ENCODE measurements around the gene BCL7A.
"Not testable (repeated sequence)": the region's sequence is repeated elsewhere in the genome, so short reads cannot be mapped to it uniquely, and the experiment has no call there.

The BCL7A gene

DNA sequence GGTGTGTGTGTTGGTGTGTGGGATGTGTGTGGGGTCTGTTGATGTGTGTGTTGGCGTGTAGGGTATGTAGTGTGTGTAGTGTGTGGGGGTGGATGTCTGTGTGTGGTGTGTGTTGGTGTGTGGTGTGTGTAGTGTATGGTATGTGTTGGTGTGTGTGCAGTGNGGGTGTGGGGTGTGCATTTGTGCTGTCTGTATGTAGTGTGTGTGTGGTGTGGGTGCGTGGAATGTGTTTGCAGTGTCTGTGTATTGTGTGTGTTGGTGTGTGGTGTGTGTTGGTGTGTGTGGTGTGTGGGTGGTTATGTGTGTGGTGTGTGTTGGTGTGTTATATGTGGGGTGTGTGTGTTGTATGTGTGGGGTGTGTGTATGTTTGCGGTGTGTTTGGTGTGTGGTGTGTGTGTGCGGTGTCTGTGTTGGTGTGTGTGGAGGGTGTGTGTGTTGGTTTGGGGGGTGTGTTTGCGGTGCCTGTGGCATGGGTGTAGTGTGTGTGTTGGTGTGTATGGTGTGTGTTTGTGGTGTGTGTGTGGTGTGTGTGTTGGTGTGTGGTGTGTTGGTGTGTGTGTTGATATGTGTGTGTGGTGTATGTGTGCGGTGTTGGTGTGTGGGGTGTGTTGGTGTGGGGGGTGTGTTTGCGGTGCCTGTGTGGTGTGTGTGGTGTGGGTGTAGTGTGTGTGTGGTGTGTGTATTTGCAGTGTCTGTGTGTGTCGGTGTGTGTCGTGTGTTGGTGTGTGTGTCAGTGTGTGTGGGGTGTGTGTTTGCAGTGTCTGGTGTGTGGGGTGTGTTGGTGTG lies 71.6 kb downstream of the BCL7A start:
- DNase-seq (ENCODE audit: low read depth, low spot score), result no peak

DNA sequence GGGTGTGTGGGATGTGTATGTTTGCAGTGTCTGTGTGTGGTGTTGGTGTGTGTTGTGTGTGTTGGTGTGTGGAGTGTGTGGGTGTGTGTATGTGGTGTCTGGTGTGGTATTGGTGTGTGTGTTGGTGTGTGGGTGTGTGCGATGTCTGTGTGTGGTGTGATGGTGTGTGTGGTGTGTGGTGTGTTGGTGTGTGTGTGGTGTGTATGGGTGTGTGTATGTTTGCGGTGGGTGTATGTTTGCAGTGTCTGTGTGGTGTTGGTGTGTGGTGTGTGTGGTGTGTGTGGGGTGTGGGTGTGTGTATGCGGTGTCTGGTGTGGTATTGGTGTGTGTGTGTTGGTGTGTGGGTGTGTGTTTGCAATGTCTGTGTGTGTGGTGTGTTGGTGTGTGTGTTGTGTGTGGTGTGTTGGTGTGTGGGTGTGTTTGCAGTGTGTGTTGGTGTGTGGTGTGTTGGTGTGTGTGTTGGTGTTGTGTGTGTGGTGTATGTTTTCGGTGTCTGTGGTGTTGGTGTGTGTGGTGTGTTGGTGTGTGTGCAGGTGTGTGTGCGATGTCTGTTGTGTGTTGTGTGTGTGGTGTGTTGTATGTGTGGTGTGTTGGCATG lies 72.6 kb downstream of the BCL7A start:
- no peak for DNase-seq (ENCODE audit: low read depth, low spot score)

DNA sequence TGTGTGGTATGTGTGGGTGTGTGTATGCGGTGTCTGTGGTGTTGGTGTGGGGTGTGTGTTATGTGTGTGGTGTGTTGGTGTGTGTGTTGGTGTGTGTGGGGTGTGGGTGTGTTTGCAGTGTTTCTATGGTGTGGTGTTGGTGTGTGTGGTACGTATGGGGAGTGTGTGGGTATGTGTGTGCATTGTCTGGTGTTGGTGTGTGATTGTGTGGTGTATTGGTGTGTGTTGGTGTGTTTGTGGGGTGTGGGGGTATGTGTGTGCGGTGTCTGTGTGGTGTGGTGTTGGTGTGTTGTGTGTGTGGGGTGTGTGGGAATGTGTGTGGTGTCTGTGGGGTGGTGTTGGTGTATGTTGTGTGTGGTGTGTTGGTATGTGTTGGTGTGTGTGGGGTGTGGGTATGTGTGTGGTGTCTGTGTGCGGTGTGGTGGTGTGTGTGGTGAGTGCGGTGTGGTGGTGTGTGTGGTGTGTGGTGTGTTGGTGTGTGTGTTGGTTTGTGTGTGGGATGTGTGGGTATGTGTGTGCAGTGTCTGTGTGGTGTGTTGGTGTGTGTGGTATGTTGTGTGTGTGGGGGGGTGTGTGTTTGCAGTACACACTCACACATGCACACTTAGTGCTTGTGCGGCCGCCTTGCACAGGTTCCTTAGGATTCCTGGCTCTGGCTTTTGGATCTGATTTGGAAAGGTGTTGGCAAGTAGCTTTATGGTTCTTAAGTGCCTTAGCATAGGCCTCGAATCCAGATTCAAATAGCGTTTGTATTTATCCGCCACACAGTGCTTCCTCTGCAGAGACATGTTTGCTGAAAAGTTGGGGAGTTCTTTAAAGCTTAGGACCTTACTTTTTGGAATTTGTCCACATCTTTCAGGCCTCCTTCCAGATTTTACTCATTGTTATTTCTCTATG lies 73.3 kb downstream of the BCL7A start:
- no peak for DNase-seq (ENCODE audit: low read depth, low spot score)

DNA sequence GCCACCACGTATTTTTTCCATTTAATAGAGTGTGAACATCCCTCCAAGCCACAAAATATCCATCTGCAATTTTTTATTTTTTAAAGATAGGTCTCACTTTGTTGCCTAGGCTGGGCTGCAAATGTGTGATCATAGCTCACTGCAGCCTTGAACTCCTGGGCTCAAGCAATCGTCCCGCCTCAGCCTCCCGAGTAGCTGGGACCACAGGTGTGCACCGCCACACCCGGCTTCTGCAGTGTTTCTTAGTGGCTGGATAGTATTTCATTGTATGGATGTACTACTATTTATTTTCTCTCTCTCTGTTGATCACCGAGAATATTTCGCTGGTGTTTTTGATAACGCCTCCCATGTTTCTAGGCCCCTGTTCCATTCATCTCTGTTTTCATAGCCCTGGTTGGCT lies 74.3 kb downstream of the BCL7A start:
- no peak for DNase-seq (ENCODE audit: low read depth, low spot score)

DNA sequence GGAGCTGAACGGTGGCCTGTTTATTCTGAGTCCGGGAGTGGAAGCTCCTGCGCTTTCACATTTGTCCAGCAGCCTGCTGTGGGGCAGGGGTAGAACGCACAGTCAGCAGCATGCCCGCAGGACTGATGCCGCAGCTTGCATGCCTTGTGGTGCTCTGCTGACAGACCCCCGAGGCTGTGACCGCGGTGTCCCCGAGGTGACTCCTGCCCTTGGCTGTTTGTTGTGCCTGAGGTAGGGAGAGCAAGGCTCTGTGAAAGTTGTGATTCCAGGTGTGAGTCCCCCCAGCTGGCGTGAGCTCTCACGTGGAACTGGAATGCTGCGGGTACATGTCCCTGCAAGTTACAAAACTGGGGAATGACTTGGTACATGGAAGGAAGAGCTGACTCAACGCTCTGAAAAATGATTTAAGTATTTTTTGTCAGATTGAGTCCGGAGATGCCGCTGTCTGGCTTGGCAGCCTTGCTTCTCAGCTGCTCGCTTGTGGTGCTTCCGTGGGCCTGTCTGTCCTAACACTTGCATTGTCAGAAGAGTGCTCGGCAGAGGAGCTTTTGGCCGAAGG lies 75.0 kb downstream of the BCL7A start:
- DNase-seq (ENCODE audit: low read depth, low spot score), result no peak

DNA sequence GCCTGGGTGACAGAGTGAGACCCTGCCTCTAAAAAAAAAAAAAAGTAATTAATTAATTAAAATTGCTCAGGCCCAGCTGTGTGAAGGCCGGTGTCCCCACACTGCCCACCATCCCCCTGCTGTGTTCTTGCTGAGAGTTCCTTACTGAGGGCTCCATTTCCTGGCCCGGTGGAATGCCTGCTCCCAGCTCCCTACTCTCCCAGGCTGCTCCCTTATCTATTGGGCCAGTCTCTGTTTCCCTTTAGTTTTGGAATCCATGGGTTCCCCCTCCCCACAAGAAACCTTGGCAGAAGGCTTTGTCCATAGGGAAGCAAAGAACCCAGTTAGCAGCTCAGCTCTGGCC lies 75.9 kb downstream of the BCL7A start:
- no peak for DNase-seq (ENCODE audit: low read depth, low spot score)

DNA sequence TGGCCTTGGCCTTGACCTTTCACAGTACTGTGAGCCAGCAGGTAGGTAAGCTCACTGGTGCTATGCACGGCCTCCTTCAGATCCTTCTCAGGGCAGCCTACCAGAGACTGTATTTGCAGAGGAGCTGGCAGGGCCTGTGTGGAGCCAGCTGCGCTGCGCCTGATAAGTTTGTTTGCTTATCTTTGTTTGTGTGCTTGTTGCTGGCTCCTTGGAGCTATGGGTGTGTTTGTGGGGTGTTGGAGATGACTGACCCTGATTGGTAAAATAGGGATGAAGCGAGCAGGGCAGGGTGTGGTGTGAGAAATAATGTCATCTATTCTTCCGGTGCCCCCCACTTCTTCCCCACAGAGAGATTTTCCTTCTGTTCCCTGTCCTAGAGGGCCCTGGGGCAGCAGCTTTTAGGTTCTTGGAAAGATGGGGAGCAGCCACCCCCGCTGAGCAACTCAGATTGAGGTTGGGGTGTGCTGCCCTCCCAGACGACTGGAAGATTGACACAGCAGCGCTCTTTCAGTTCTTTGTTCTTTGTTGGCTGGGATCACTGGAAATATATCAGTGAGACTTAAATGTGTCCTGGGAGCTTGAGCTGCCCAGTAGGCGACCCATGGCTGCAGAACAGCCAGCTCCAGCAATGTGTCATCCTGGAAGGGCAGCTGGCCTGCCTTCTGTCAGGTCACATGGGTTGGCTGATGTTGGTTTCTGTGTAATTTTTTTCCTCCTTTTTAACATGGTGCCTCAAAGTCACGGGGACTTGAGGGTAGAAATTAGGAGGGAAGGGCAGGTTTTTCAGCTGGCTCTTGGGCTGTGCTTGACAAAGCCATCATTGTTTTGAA lies 76.5 kb downstream of the BCL7A start:
- no peak for DNase-seq (ENCODE audit: low read depth, low spot score)

DNA sequence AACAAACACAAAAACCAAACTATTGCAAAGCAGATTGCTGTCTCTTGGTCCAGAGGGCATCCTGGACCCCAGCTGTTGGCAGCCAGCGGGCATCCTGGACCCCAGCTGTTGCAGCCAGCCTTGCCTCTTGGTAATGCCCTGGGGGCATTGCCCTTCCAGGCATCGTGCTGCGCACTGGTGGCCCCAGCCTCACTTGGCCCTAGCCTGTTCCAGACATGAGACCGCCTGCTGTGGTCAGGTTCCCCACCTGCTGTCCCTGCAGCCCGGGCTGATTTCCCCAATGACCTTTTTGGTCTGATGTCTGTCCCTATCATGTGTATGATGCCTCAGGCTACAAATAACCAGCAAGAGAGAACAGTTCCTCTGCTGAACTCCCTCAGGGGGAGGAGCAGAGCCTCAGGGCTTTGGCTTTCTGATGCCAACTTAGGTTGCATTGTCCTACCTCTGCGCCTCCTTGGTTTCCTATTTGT lies 77.6 kb downstream of the BCL7A start:
- no peak for DNase-seq (ENCODE audit: low read depth, low spot score)

DNA sequence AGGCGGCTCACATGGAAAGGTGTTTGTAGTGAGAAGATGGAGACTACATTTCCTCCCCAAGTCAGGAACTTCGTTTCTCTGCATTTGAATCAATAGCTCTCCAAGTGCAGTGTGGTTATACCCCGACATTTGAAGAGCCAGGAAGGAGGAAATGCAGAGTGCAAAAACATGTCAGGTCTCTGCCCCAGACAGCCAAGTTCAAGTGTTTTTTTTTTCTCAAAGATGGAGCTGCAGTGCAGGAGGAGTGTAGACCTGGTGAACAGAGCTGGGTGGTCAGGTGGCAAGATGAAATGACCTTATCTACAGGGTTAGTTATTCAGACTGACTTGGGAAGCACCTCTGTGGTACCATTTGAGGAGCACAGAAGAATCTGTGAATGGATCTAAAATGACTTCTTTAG lies 78.2 kb downstream of the BCL7A start:
- no peak for DNase-seq (ENCODE audit: low read depth, low spot score)

DNA sequence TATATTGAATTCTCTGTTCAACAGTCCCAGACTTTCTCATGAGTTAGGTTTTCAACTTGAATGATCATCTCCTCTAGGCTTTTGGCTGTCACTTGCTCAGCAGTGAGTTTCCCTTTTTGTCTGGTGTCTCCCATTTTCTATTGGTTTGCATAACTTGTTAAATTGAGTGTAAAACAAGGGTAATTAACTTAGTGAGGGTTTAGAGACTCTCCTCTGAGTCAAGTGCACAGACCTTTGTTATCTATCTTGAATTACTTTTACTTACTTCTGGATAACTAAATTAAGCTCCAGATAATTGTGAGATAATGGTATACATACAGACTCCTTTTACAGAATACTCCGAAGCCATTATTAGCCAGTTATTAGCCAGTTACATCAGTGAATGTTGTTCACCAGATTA lies 78.9 kb downstream of the BCL7A start:
- DNase-seq (ENCODE audit: low read depth, low spot score), result no peak

DNA sequence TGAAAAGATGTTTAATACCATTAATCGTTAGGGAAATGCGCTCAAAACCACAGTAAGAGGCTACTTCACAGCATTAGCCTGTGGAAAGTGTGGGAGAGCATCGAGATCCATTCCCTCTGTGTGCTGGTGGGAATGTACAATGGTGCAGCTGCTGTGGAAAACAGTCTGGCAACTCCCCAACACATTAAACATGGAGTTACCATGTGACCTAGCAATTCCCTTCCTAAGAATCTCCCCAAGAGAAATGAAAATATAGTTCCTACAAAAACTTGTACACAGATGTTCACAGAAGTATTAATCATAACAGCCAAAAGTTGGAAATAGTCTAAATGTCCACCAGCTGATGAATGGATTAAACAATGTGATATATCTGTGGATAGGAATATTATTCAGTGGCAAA lies 80.6 kb downstream of the BCL7A start:
- DNase-seq (ENCODE audit: low read depth, low spot score), result no peak

DNA sequence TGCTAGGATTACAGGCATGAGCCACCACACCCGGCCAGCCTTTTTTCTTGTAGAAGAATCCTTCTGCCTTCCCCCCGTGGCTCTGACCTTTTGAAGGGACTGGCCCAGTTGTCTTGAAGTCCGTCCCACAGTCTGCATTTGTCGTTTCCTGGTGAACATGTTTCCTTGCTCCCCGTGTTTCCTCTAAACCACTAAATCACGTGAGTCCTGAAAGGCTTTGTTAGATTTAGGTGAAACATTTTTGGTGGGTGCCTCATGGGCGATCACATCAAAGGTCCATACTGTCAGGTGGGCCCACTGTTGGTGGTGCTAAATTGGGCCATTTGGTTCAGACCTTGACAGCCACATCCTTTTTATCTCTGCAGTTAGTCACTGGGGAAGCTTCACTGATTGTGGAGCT lies 83.2 kb downstream of the BCL7A start:
- no peak for DNase-seq (ENCODE audit: low read depth, low spot score)

DNA sequence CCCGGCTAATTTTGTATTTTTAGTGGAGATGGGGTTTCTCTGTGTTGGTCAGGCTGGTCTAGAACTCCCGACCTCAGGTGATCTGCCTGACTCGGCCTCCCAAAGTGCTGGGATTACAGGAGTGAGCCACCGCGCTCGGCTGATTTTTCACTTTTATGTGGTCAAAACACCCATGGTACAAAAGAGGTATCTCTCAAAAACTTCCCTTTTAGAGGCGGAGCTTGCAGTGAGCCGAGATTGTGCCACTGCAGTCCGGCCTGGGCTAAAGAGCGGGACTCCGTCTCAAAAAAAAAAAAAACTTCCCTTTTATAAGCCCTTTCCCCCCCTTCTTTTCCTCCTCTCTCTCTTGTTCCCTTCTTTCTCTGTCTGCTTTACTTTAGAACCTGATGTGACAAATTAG lies 83.8 kb downstream of the BCL7A start:
- DNase-seq (ENCODE audit: low read depth, low spot score), result not testable (repeated sequence)

DNA sequence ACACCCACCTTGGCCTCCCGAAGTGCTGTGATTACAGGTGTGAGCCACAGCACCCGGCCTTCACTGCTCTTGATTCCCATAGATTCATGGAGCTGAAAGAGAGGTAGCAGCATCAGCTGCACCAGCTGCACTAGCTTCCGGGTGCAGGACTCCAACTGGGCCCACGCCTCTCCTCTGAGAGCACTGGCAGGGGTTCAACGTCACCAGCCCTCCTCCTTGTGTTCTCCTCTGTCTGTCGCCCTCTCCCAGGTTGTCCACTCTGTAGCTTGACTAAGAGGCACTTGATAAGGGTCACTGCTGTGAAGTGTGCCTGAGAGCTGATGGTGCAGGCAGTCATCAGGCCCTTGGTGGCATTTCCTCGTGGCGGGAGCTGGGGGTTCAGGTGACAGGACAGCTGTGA lies 85.2 kb downstream of the BCL7A start:
- no peak for DNase-seq (ENCODE audit: low read depth, low spot score)

DNA sequence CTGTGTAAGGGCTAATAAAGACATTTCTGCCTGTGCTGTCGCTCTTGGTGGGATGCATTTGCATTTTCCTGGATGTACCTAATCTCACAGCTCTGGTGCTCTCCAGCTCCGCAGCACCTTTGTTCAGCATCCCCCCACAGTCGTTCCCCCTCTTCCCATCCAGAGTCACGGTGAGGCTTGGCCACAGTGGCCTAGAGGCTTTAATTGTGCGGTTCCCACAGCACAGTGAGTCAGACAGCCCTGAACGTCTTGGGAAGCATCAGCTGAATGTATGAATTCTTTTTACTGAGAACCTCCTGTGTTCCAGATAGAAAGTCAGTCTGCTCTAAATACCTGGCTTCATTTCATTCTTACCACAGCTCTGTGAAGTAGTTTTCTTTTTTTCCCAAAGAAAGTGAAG lies 85.6 kb downstream of the BCL7A start:
- no peak for DNase-seq (ENCODE audit: low read depth, low spot score)

DNA sequence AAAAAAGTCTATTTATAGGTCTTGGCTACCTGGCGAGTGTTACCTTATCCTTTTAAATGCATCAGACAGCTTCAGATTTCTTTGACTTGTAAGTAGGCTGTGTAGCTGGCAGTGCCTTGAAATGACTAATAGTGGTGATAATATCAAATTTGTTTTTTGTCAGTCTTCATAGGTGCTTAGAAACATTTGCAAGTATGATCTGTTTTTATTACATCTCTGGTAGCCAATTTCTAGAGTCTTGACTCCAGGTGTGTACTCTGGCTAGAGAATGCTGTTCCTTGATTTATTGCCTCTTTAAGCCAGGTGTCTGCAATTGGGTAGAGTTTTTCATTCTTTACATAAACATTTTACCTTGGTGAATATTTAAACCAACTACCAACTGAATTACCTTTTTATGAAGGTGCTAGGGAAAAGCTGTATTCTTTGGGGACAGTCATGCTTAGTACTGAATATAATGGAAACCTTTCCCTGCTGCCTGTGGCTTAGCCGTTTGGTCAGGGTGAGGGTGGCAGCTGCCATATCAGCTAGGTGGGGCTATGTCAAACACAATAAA lies 89.5 kb downstream of the BCL7A start:
- DNase-seq (ENCODE audit: low read depth, low spot score), result no peak

All from smooth muscle cell of the brain vasculature (primary cell).